CD4-positive, alpha-beta T cell treated with Interleukin-15 for 4 hours (primary cell): ENCODE measurements around the gene APCS.

Source experiments
- DNase-seq: peaks from one replicate; pipeline ENCODE4 v3.0.0-alpha.2; 2020; ENCODE audit warnings: low spot score

Gene APCS, protein sequence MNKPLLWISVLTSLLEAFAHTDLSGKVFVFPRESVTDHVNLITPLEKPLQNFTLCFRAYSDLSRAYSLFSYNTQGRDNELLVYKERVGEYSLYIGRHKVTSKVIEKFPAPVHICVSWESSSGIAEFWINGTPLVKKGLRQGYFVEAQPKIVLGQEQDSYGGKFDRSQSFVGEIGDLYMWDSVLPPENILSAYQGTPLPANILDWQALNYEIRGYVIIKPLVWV

DNA sequence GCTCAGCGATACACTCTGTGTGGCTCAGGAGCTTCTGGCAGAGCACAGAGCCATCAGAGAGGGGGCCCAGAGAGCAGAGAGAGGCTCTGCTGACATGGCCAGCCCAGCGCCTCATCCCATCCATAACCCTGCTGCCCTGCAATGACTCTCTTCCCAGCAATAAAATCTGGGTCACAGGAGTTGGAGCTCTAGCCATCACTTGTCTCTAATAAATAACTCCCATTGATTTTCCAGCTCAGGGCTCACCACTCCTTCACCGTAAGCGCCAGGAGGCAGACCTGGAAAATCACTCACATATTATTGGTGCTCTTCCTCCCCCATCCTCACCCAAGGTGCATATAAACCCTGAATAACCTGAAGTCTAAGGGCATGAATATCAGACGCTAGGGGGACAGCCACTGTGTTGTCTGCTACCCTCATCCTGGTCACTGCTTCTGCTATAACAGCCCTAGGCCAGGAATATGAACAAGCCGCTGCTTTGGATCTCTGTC lies at the start of gene APCS:
APCS (plus strand) TSS at position 366 of the 491 bp plus-strand sequence; CDS start at position 462, 96 bp downstream.
- no peak for DNase-seq

DNA sequence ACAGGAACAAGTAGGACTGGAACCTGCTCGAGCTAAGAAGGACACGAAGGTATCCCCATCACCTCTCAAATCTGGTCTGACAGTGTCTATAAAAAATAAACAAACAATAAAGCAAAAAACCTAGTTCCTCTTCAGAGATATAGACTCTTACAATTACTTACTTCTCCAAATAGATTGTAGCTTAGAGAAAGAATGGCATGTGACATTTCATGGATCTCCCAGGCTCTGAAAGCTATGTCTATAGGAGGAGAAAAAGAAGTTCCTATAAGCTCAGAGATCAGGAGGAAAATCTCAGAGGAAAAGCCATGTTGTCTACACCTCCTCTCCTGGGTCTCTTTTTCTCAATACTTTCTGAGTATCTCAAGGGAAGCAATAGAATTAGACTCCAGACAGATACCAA lies 39.5 kb upstream of the APCS start:
- DNase-seq = no peak

- no peak for DNase-seq
Measured at GRCh38 chr1:159554261-159554660, 33.4 kb upstream of the APCS start.

DNA sequence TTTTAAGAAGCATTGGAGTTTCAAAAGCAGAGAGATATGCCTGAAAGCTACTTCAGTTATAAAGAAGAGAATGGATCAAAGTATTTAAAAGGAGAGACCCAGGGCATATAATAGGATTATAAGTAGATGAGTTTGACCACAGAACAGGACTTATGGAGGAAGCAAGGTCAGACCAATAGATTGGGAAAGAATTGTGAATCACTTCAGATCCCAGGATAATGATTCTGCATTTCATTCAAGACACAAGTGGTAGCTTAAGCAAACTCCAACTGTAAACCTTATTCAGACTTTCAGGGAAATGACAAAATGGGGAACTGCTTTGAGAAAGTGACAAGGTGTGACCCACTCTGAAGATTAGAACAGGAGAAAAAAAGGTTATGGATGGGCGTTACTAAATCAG lies 32.9 kb upstream of the APCS start:
- DNase-seq = no peak

DNA sequence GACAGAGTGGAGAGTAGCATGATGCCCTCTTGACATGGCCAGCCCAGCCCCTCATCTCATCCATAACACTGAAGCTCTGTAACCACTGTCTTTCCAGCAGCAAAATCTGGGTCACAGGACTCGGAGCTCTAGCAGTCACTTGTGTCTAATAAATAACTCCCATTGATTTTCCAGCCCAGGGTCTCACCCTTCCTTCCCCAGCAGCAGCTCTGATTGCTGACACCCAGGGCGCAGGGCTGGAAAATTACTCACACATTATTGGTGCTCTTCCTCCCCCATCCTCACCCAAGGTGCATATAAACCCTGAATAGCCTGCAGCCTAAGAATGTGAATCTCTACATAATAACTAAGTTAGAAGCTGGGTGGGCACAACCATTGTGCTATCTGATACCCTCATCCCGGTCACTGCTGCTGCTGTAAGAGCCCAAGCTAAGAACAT lies 30.7 kb upstream of the APCS start:
- no peak for DNase-seq

GRCh38 chr1:159560599-159560998 lies 27.0 kb upstream of the APCS start:
- DNase-seq = no peak

GRCh38 chr1:159561497-159561896 lies 26.1 kb upstream of the APCS start:
- no peak for DNase-seq

- no peak for DNase-seq
Measured at GRCh38 chr1:159562680-159563079, 24.9 kb upstream of the APCS start.

DNA sequence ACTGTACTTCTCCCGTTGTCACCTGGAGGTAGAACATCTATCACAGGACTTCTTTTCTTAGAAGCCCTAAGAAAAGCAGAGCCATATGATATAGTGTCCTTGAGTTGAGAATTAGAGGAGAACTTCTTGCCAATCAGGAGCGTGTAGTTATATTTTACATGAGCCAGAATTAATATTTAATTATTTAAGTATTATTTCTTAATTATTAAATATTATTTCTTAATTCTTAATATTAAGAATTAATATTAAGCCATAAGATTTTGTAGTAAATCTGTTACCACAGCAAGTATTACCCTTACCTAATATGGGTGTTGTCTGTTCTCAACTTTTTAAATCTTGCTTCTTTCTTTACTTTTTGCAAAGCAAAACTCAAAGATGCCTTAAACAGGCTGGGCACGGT lies 10.2 kb upstream of the APCS start:
- no peak for DNase-seq

- no peak for DNase-seq
Measured at GRCh38 chr1:159580340-159580739, 7.3 kb upstream of the APCS start.

DNA sequence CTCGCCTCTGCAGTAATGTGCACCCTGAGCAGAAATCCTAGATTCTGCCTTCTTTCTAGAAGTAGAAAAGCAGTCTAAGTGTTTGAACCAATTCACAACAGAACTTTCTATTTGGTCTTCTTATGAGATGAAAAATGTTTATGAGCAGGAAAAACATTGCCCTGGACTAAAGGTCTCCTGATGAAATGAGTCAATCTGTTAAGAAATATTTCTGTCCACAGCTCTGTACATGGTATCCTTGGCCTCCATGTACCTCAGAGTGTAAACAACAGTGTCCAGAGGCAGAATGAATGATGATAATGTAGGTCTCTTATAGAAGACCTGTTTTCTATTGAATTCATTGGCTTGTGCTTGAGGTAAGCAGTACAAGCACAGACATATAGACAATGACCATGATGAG lies 6.2 kb upstream of the APCS start:
- no peak for DNase-seq

GRCh38 chr1:159584536-159584935 lies 3.1 kb upstream of the APCS start:
- DNase-seq = no peak

- DNase-seq = no peak
Measured at GRCh38 chr1:159591981-159592380, 4.4 kb downstream of the APCS start.

DNA sequence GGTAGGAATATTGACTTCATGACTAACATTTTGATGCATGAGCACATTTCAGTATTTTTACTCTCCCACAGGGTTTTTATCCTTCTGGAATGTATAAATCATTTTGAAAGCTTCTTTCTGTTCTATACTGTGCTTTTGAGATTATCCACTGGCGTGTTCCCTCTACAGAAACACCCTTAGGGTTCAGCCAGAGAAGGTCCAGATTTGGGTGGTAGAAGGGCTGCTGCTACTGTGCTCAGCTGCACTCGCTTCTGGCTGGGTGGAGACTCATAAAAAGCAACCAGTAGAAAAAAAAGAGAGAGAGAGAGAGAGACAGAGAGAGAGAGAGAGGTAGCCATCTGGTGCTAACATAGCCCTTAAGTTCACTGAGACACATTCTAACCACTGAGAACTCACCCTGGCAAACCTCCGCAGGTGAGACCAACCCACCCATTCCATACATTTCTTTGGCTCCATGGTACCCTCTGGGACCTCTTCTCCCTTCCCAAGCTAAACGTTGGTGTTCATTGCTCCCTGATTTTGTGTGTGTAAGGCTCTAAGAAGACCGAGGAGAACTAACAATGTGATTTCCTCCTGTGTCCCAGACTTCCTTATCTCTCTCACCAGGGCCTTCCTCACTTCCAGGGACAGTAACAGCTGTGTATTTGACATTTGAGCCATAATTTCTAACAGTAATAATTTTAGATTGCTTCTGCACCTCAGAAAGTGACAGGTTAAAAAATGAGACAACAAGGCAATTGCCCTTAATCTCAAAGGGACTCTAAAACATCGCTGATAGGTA lies 7.2 kb downstream of the APCS start:
- DNase-seq = no peak

GRCh38 chr1:159598196-159598595 lies 10.6 kb downstream of the APCS start:
- no peak for DNase-seq

DNA sequence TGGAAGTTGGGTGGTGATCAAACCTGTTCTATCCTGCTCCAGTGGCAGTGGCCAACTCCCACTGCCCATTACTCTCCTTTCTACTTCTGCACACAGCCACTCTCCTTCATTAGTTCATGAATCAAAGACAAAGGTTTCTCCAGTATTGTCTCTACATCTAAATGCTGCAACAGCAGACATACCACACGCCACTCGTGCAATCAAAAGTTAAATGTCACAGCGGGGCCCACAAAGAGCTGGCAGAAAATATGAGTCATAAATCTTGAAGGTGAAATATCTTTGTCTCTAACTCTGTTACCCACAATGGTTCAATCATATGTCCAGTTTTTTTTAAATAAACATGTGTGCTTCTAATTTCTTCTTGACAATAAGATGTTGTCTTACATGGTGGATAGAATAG lies 13.3 kb downstream of the APCS start:
- DNase-seq = no peak

GRCh38 chr1:159602501-159602999 lies 14.9 kb downstream of the APCS start:
- DNase-seq = no peak

DNA sequence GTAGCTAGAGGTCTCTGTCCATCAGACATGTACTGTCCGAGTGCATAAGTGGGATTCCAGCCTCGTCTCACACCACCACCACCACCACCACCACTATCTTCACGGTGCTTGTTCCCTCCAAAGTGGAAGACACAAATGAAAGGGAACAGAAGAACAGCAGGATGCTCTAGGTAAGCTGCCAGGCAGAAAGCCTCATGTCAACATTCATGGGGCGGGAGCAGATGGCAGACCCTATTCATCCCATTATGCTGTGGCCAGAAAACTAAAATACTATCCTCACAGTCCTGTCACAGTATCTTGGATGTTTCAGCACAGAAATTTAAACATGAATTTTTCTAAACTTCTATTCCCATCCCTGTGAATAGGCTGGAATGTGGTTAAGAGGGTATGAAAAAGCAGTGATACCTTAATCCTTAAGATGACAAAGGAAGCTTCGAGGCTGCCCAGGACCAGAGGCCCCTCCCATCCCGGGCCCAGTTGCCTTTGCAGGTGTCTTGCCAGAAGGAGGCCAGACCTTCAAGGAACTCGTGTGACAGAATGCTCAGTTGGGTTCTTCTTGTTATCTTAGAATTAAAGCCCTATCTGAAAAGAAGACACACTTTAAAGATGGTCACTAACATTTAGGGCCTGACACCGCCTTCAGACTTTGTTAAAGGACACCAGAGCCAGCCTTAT lies 24.7 kb downstream of the APCS start:
- DNase-seq = no peak

GRCh38 chr1:159632922-159633321 lies 45.3 kb downstream of the APCS start:
- no peak for DNase-seq
